Central memory CD8-positive, alpha-beta T cell (primary cell): Measurements from ENCODE around the gene LFNG.
"Not testable (repeated sequence)": the region's sequence is repeated elsewhere in the genome, so short reads cannot be mapped to it uniquely, and the experiment has no call there.

Source experiments
- ATAC-seq: fragments of 150-1000 bp; cut with Tn5 transposase; replicated peaks from 2 replicates; pipeline ENCODE4 v1.10.0; 2022; ENCODE audit warnings: mild to moderate bottlenecking, moderate FRiP score, moderate number of reproducible peaks; ENCODE audit not compliant: poor library complexity, severe bottlenecking; ENCODE audit errors: extremely low read depth
- DNase-seq, 2 donors: peaks; one replicate each; pipeline ENCODE4 v3.0.0; 2021; ENCODE audit warnings: low spot score in 2 of 2
- H3K27ac Mint-ChIP-seq: one replicate; pipeline ENCODE4 v1.8.0; 2022; ENCODE audit warnings: low read depth, mild to moderate bottlenecking, moderate library complexity, mixed read lengths
- H3K27me3 Mint-ChIP-seq: one replicate; pipeline ENCODE4 v1.8.0; 2022; ENCODE audit warnings: mixed read lengths
- H3K36me3 Mint-ChIP-seq: one replicate; pipeline ENCODE4 v1.8.0; 2022; ENCODE audit warnings: mild to moderate bottlenecking, moderate library complexity, mixed read lengths; ENCODE audit not compliant: insufficient read depth
- H3K4me1 Mint-ChIP-seq: one replicate; pipeline ENCODE4 v1.8.0; 2022; ENCODE audit warnings: mixed read lengths
- H3K4me3 Mint-ChIP-seq: one replicate; pipeline ENCODE4 v1.8.0; 2022; ENCODE audit warnings: mild to moderate bottlenecking, moderate library complexity, mixed read lengths
- H3K9me3 Mint-ChIP-seq: one replicate; pipeline ENCODE4 v1.8.0; 2022; ENCODE audit warnings: mixed read lengths

LFNG gene

GRCh38 chr7:2526659-2527504 is 7.3 kb downstream of the LFNG start:
- H3K27ac Mint-ChIP-seq, result no peak overlapping the region
- no peaks in the 10 kb centered on the region for H3K9me3 Mint-ChIP-seq
- H3K36me3 Mint-ChIP-seq, result peaks cover 25% of the 10 kb centered on the region

GRCh38 chr7:2527505-2528467 is 8.2 kb downstream of the LFNG start:
- H3K4me3 Mint-ChIP-seq, result peak overlapping the region; percentile 70
- no peaks in the 10 kb centered on the region for H3K9me3 Mint-ChIP-seq
- no peak for ATAC-seq
- H3K36me3 Mint-ChIP-seq, result peaks cover 17% of the 10 kb centered on the region
- DNase-seq, result no peak
- H3K27me3 Mint-ChIP-seq, result no peaks in the 10 kb centered on the region
- H3K27ac Mint-ChIP-seq, result peak overlapping the region; percentile 94
- H3K4me1 Mint-ChIP-seq, result peaks cover 47% of the 10 kb centered on the region

More at GRCh38 chr7:2526659-2527504, 7.3 kb downstream of the LFNG start:
- H3K27me3 Mint-ChIP-seq, result no peaks in the 10 kb centered on the region
- DNase-seq, result no peak
- no peak for ATAC-seq
- H3K4me3 Mint-ChIP-seq, result peak overlapping the region; percentile 70
- peaks cover 56% of the 10 kb centered on the region for H3K4me1 Mint-ChIP-seq

- H3K36me3 Mint-ChIP-seq, result peaks cover 12% of the 10 kb centered on the region
- no peaks in the 10 kb centered on the region for H3K27me3 Mint-ChIP-seq
- peaks cover 42% of the 10 kb centered on the region for H3K4me1 Mint-ChIP-seq
- peak overlapping the region; percentile 70 for H3K4me3 Mint-ChIP-seq
- H3K27ac Mint-ChIP-seq, result peak overlapping the region; percentile 94
- DNase-seq (no peak), ATAC-seq (no peak)
- H3K9me3 Mint-ChIP-seq, result no peaks in the 10 kb centered on the region
Observed at GRCh38 chr7:2528481-2529095, 9.0 kb downstream of the LFNG start.

GRCh38 chr7:2529161-2530070 is 9.8 kb downstream of the LFNG start:
- no peak for DNase-seq
- H3K4me1 Mint-ChIP-seq, result peaks cover 42% of the 10 kb centered on the region
- peaks cover 12% of the 10 kb centered on the region for H3K36me3 Mint-ChIP-seq

GRCh38 chr7:2530071-2530987 is 10.8 kb downstream of the LFNG start:
- Mint-ChIP-seq H3K27me3 (no peaks in the 10 kb centered on the region), H3K4me3 (peak overlapping the region; percentile 81), H3K36me3 (peaks cover 12% of the 10 kb centered on the region), H3K4me1 (peaks cover 42% of the 10 kb centered on the region), H3K27ac (peak overlapping the region; percentile 94), H3K9me3 (no peaks in the 10 kb centered on the region)
- ATAC-seq (peak; percentile 86), DNase-seq (peak; percentile 65 to 80)

More at GRCh38 chr7:2529161-2530070, 9.8 kb downstream of the LFNG start:
- peak; percentile 47 for ATAC-seq
- peak overlapping the region; percentile 94 for H3K27ac Mint-ChIP-seq
- H3K4me3 Mint-ChIP-seq, result peak overlapping the region; percentile 81
- no peaks in the 10 kb centered on the region for H3K27me3 Mint-ChIP-seq
- no peaks in the 10 kb centered on the region for H3K9me3 Mint-ChIP-seq

GRCh38 chr7:2530994-2531795 is 11.6 kb downstream of the LFNG start:
- DNase-seq, H3K27me3 Mint-ChIP-seq, H3K9me3 Mint-ChIP-seq, H3K36me3 Mint-ChIP-seq, ATAC-seq: not testable (repeated sequence)
- H3K4me3 Mint-ChIP-seq, result peak overlapping the region; percentile 81
- peaks cover 37% of the 10 kb centered on the region for H3K4me1 Mint-ChIP-seq
- H3K27ac Mint-ChIP-seq, result peak overlapping the region; percentile 94

- H3K9me3 Mint-ChIP-seq, H3K4me3 Mint-ChIP-seq, H3K27ac Mint-ChIP-seq, H3K27me3 Mint-ChIP-seq, H3K36me3 Mint-ChIP-seq, ATAC-seq, DNase-seq: not testable (repeated sequence)
- peaks cover 37% of the 10 kb centered on the region for H3K4me1 Mint-ChIP-seq
Observed at GRCh38 chr7:2531796-2532110, 12.2 kb downstream of the LFNG start.

GRCh38 chr7:2532199-2532772 is 12.7 kb downstream of the LFNG start:
- DNase-seq, H3K4me3 Mint-ChIP-seq, ATAC-seq, H3K27me3 Mint-ChIP-seq, H3K9me3 Mint-ChIP-seq, H3K36me3 Mint-ChIP-seq: not testable (repeated sequence)
- Mint-ChIP-seq H3K4me1 (peaks cover 33% of the 10 kb centered on the region), H3K27ac (peak overlapping the region; percentile 29)

GRCh38 chr7:2532816-2533215 is 13.2 kb downstream of the LFNG start:
- not testable (repeated sequence) for H3K36me3 Mint-ChIP-seq, H3K27ac Mint-ChIP-seq, ATAC-seq, H3K9me3 Mint-ChIP-seq, H3K4me3 Mint-ChIP-seq, DNase-seq, H3K27me3 Mint-ChIP-seq
- H3K4me1 Mint-ChIP-seq, result peaks cover 28% of the 10 kb centered on the region

- H3K9me3 Mint-ChIP-seq, ATAC-seq, DNase-seq, H3K27ac Mint-ChIP-seq, H3K36me3 Mint-ChIP-seq, H3K4me3 Mint-ChIP-seq, H3K27me3 Mint-ChIP-seq: not testable (repeated sequence)
- peaks cover 21% of the 10 kb centered on the region for H3K4me1 Mint-ChIP-seq
Observed at GRCh38 chr7:2533566-2533965, 14.0 kb downstream of the LFNG start.
